ENCODE data around the gene CUEDC1. TPM values are rescaled to one million over a fixed set of nuclear protein-coding genes. Genes with fewer than 3 reads are reported as not detected.
A peak's percentile ranks its signal among the peaks of the same experiment; 100 is the strongest.

CUEDC1 gene
- total RNA-seq, 2 experiments from 2014 or later, result 0.29 to 0.40 TPM

- intact Hi-C loops (cut with micrococcal nuclease), result no loop called here
- Mint-ChIP-seq H3K9me3 (no peaks in the 10 kb centered on the region), H3K36me3 (ENCODE audit: low read depth) (no peaks in the 10 kb centered on the region)
Observed at GRCh38 chr17:57881783-57882351, 73.3 kb downstream of the CUEDC1 start.

GRCh38 chr17:57881143-57881542 lies 74.1 kb downstream of the CUEDC1 start:
- Mint-ChIP-seq H3K4me3 (no peak overlapping the region), H3K4me1 (ENCODE audit: low read depth) (peaks cover 17% of the 10 kb centered on the region), H3K36me3 (ENCODE audit: low read depth) (no peaks in the 10 kb centered on the region), H3K27ac (no peak overlapping the region), H3K9me3 (no peaks in the 10 kb centered on the region), H3K27me3 (peaks cover 3% of the 10 kb centered on the region)
- no peak for ATAC-seq
- TF ChIP-seq CTCF (IDR thresholded peaks at IDR 0.05), result no peak
- ChIA-PET POLR2A (interaction anchor here (0.6 to 1.5 kb wide), 2 partner anchors 14 to 127 kb away, joined by 3 to 5 read pairs; no protein-coding TSS in a partner anchor), CTCF (interaction anchor here (3.1 kb wide), 1 partner anchor 12 kb away, joined by 10 read pairs; no protein-coding TSS in a partner anchor)
- DNase-seq, result no peak
- intact Hi-C loops (cut with micrococcal nuclease), result no loop called here

More at GRCh38 chr17:57881783-57882351, 73.3 kb downstream of the CUEDC1 start:
- Mint-ChIP-seq H3K27ac (no peak overlapping the region), H3K4me3 (no peak overlapping the region), H3K4me1 (ENCODE audit: low read depth) (peaks cover 15% of the 10 kb centered on the region), H3K27me3 (no peaks in the 10 kb centered on the region)
- DNase-seq (no peak), ATAC-seq (no peak)
- TF ChIP-seq CTCF (IDR thresholded peaks at IDR 0.05), result no peak
- CTCF ChIA-PET, result interaction anchor here (3.1 kb wide), 1 partner anchor 11 kb away, joined by 10 read pairs; no protein-coding TSS in a partner anchor
- POLR2A ChIA-PET, result interaction anchor here (1.5 kb wide), 1 partner anchor 126 kb away, joined by 5 read pairs; no protein-coding TSS in a partner anchor

GRCh38 chr17:57880086-57880456 lies 75.1 kb downstream of the CUEDC1 start:
- TF ChIP-seq CTCF (IDR thresholded peaks at IDR 0.05), result no peak
- CTCF ChIA-PET, result interaction anchor here (1.0 to 3.1 kb wide), 3 partner anchors 13 to 120 kb away, joined by 3 to 10 read pairs (median 3); no protein-coding TSS in a partner anchor
- Mint-ChIP-seq H3K36me3 (ENCODE audit: low read depth) (no peaks in the 10 kb centered on the region), H3K4me1 (ENCODE audit: low read depth) (peaks cover 22% of the 10 kb centered on the region), H3K9me3 (no peaks in the 10 kb centered on the region), H3K27me3 (peaks cover 5% of the 10 kb centered on the region), H3K27ac (no peak overlapping the region), H3K4me3 (no peak overlapping the region)
- POLR2A ChIA-PET, result interaction anchor here (1.7 kb wide), 1 partner anchor 116 kb away, joined by 4 read pairs; no protein-coding TSS in a partner anchor
- DNase-seq (peak; percentile 48), ATAC-seq (peak; percentile 87)
- intact Hi-C loops (cut with micrococcal nuclease), result no loop called here

GRCh38 chr17:57879437-57880085 lies 75.7 kb downstream of the CUEDC1 start:
- H3K36me3 Mint-ChIP-seq (ENCODE audit: low read depth), result no peaks in the 10 kb centered on the region
- ChIA-PET POLR2A (interaction anchor here (1.2 to 1.7 kb wide), 2 partner anchors 110 to 117 kb away, joined by 3 to 4 read pairs; no protein-coding TSS in a partner anchor), CTCF (interaction anchor here (0.7 to 3.1 kb wide), 7 partner anchors 13 to 286 kb away, joined by 3 to 10 read pairs (median 3); no protein-coding TSS in a partner anchor)
- DNase-seq (no peak), ATAC-seq (peak; percentile 19)
- H3K27ac Mint-ChIP-seq, result no peak overlapping the region
- H3K4me1 Mint-ChIP-seq (ENCODE audit: low read depth), result peaks cover 25% of the 10 kb centered on the region
- H3K9me3 Mint-ChIP-seq, result no peaks in the 10 kb centered on the region
- H3K27me3 Mint-ChIP-seq, result peaks cover 5% of the 10 kb centered on the region
- TF ChIP-seq CTCF (IDR thresholded peaks at IDR 0.05), result no peak
- intact Hi-C loops (cut with micrococcal nuclease), result no loop called here
- H3K4me3 Mint-ChIP-seq, result no peak overlapping the region
